Sciatic nerve (tissue), 2 donors: ENCODE data around the gene NDRG4. TPM values are rescaled to one million over a fixed set of nuclear protein-coding genes. Genes with fewer than 3 reads are reported as not detected.

ENCODE experiments used
- ATAC-seq: fragments of 200-7000 bp; cut with Tn5 transposase; one replicate; pipeline ENCODE4 v1.9.1; 2020; ENCODE audit warnings: mild to moderate bottlenecking, moderate library complexity
- DNase-seq: peaks from one replicate; pipeline ENCODE4 v3.0.0-alpha.2; 2020; ENCODE audit warnings: low spot score
- intact Hi-C: fragments of 100-400 bp; cut with DNase I; formaldehyde crosslinking; loops from one replicate; pipeline ENCODE4 v1.14.2; 2022
- total RNA-seq: library from RNA; stranded (reverse); fragmentation: NEBNext Ultra II Directional; extraction: Animal tissue kit (Norgen Biotek cat#: 25700); gene quantifications from one replicate; pipeline ENCODE4 v1.2.1, GENCODE V29; 2021
- donor health status: DM: no; HTN: no; CAD: no.
- donor health status: DM: no; HTN: no; CAD: no.

The NDRG4 gene, protein sequence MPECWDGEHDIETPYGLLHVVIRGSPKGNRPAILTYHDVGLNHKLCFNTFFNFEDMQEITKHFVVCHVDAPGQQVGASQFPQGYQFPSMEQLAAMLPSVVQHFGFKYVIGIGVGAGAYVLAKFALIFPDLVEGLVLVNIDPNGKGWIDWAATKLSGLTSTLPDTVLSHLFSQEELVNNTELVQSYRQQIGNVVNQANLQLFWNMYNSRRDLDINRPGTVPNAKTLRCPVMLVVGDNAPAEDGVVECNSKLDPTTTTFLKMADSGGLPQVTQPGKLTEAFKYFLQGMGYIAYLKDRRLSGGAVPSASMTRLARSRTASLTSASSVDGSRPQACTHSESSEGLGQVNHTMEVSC
- total RNA-seq: 7.4 TPM

GRCh38 chr16:58499615-58500351 lies at the start of gene NDRG4:
Gene NDRG4, plus strand, starts transcription at chr16:58500143. Its CDS starts 106 bp downstream, at chr16:58500249.
- intact Hi-C loops: no loop called here
- DNase-seq (peak; percentile 73), ATAC-seq (peak; percentile 71)

GRCh38 chr16:58450590-58450989 lies 49.4 kb upstream of the NDRG4 start:
- intact Hi-C loops: no loop called here
- ATAC-seq: no peak
- no peak for DNase-seq

- intact Hi-C loops: no loop called here
- ATAC-seq (no peak), DNase-seq (no peak)
Observed at GRCh38 chr16:58451265-58451689, 48.7 kb upstream of the NDRG4 start.

- intact Hi-C loops: no loop called here
- ATAC-seq (no peak), DNase-seq (no peak)
Observed at GRCh38 chr16:58451945-58452401, 48.0 kb upstream of the NDRG4 start.

DNA sequence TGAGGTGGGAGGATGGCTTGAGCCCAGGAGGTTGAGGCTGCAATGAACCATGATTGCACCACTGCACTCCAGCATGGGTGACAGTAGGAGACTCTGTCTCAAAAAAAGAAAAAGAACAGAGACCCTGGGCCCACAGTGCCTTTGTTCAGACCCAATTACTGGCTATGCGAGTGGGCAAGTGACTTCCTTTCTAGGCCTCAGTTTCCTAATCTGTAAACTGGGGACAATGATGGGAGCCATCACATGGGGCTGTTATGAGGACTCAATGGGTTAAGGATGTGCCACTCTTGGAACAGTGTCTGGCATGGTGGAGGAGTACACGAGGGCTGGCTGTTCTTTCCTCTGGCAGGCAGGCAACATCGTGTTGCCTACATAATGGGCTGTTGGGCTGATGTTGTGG lies 47.3 kb upstream of the NDRG4 start:
- intact Hi-C loops: no loop called here
- DNase-seq: no peak
- ATAC-seq: no peak

DNA sequence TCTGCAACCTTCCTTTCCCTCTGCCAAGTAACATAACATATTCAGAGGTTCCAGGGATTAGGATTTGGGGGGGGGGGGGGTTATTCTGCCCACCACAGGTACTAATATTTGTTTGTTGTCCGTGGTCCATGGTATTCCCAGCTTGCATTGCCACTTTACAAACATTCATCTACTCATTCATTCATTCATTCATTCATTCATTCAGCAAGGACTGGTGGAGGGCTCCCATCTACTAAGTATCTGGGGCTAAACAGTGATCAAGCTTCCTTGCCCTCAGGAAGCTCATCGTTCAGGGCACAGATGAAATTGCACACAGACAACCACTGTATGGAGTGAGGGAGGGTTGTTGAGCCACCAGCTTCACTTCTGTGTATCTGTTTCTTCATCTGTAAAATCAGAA lies 45.8 kb upstream of the NDRG4 start:
- intact Hi-C loops: no loop called here
- ATAC-seq (no peak), DNase-seq (no peak)

DNA sequence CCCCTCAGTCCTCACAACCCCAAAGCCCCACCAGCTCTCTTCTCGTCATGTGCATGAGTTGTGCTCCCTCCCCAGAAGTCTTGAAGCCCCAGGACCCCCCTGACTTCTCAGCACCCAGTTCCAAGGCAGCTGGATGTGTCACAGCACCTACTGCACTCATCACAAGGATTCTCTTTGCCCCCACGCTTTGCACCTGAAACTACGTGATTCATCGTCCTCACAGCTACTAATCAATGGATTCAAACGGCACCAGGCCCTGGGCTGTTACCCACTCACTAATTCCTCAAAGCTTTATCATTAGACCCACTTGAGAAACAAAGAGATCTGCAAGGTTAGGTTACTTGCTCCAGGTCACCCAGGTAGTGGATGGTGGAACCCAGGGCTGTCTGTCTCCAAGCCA lies 45.1 kb upstream of the NDRG4 start:
- intact Hi-C loops: no loop called here
- ATAC-seq: no peak
- no peak for DNase-seq

GRCh38 chr16:58455750-58456149 lies 44.2 kb upstream of the NDRG4 start:
- intact Hi-C loops: no loop called here
- DNase-seq: no peak
- no peak for ATAC-seq

- intact Hi-C loops: no loop called here
- DNase-seq (no peak), ATAC-seq (no peak)
Observed at GRCh38 chr16:58456193-58456592, 43.8 kb upstream of the NDRG4 start.

- intact Hi-C loops: no loop called here
- ATAC-seq (no peak), DNase-seq (no peak)
Observed at GRCh38 chr16:58458606-58459343, 41.2 kb upstream of the NDRG4 start.

DNA sequence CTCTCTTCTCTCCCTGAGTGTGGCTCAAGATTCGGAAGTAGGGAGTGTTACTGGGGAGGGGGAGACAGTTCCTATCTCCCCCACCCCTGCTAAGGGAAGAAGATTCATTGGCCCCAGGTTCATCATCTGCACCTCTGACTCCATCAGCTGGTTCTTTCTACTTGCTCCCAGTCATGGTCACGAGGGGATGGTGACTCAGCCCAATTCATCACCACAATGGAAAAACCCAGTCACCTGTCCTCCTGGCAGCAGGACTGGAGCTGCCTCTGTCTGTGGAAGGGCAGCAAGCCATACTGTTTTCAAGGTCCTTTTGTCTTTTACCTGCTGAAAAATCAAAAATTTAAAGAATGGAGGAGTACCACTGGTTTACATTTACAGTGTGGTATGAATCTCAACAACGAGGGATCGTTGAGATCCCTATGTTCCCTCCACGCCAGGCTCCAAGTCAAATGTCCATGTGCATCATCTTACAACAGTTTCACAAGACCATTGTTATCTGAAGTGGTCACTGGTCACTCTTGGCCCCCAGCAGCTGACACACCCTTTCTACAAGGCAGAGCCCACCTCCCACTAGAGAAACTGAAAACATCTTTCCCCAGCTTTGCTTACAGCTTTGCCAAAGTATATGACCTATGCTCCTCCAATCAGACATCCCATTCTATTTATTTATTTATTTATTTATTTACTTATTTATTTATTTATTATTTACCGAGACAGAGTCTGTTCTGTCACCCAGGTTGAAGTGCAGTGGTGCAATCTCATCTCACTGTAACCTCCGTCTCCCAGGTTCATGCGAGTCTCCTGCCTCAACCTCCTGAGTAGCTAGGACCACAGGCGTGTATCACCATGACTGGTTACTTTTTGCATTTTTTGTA lies 40.4 kb upstream of the NDRG4 start:
- intact Hi-C loops: loop anchor here (5.0 kb wide), 1 partner anchor 1713 kb away; no protein-coding TSS in a partner anchor
- ATAC-seq (no peak), DNase-seq (no peak)

DNA sequence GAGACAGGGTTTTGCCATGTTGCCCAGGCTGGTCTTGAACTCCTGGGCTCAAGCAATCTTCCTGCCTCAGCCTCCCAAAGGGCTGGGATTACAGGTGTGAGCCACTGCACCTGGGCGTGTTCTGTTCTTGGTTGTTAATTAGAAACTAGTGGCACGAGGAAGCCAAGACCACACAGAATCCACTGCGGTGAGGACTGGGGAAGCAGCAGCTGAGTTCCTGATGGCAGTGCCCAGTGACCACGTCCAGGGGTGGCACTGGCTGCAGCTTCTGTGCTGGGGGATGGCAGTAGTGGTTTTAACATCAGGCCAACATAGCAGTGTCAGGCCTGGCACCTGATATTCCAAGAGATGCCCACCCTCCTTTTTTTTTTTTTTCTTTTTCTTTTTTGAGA lies 39.7 kb upstream of the NDRG4 start:
- DNase-seq (no peak), ATAC-seq (no peak)
- intact Hi-C loops: loop anchor here (5.0 kb wide), 1 partner anchor 1712 kb away; no protein-coding TSS in a partner anchor

DNA sequence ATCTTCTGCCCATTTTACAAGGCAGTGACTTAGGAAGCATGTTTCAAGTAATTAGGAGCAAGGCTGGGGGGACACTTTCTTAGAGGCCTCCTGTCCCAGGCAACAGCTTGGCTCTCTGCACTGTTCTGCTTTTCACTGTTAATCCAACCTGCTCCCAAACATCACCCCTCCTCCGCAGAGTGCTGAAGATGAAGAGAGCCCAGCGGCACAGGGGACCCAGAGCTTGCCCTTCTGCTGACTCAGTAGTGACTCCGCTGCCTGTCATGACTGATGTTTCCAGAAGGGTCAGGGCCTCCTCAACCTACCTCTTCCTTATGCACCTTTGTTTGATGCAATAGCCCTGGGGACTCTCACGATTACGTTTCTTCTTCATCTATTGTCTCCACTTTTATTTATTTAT lies 38.9 kb upstream of the NDRG4 start:
- DNase-seq: no peak
- ATAC-seq: no peak

GRCh38 chr16:58461640-58462039 lies 38.3 kb upstream of the NDRG4 start:
- intact Hi-C loops: loop anchor here (5.0 kb wide), 1 partner anchor 1711 kb away; no protein-coding TSS in a partner anchor
- DNase-seq: no peak

More for the DNA sequence above, 38.9 kb upstream of the NDRG4 start:
- intact Hi-C loops: loop anchor here (5.0 kb wide), 1 partner anchor 1711 kb away; no protein-coding TSS in a partner anchor

DNA sequence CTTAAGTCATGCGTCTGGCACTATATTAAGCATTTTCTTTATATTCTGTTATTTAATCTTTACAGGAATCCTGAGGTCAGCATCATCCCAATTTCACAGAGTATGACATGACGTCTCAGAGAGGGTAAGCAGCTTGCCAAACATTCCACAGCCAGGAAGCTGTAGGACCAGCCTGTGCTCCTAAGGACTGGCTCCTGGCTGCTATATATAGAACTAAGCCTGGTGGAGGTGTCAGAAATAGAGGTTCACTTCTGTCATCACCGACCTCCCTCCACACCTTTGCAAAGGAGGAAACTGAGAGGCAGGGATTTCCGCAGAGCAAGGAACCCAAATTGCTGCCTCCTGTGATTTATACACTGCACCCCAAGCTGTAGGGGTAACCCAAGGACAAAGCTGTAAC lies 37.9 kb upstream of the NDRG4 start:
- no peak for ATAC-seq
- intact Hi-C loops: loop anchor here (5.0 kb wide), 1 partner anchor 1710 kb away; no protein-coding TSS in a partner anchor
- DNase-seq: no peak

More at GRCh38 chr16:58461640-58462039, 38.3 kb upstream of the NDRG4 start:
- no peak for ATAC-seq

GRCh38 chr16:58462499-58462996 lies 37.4 kb upstream of the NDRG4 start:
- no peak for ATAC-seq
- intact Hi-C loops: loop anchor here (5.0 kb wide), 1 partner anchor 1710 kb away; no protein-coding TSS in a partner anchor
- DNase-seq: no peak

GRCh38 chr16:58462997-58463941 lies 36.7 kb upstream of the NDRG4 start:
- intact Hi-C loops: loop anchor here (5.0 kb wide), 1 partner anchor 1709 kb away; no protein-coding TSS in a partner anchor
- no peak for ATAC-seq
- no peak for DNase-seq
